Stimulated activated CD4-positive, alpha-beta T cell treated with anti-CD3 and anti-CD28 coated beads, Interleukin-1b, Interleukin-23, amount 100 ng/mL, for 24 hours (primary cell): ENCODE results near the gene ROBO1.

Experiments
- DNase-seq, 4 experiments: peaks; one replicate each; pipeline ENCODE4 v3.0.0-alpha.2; 2020; ENCODE audit warnings: low read depth in 4 of 4, low spot score in 1 of 4

The ROBO1 gene

GRCh38 chr3:79478620-79479019, 289.2 kb downstream of the ROBO1 start:
- DNase-seq: no peak

GRCh38 chr3:79477242-79477641, 290.6 kb downstream of the ROBO1 start:
- DNase-seq: no peak

GRCh38 chr3:79473993-79474392, 293.8 kb downstream of the ROBO1 start:
- no peak for DNase-seq

- DNase-seq: no peak
Measured at GRCh38 chr3:79467721-79468120, 300.1 kb downstream of the ROBO1 start.

GRCh38 chr3:79461129-79461792, 306.5 kb downstream of the ROBO1 start:
- no peak for DNase-seq

DNA sequence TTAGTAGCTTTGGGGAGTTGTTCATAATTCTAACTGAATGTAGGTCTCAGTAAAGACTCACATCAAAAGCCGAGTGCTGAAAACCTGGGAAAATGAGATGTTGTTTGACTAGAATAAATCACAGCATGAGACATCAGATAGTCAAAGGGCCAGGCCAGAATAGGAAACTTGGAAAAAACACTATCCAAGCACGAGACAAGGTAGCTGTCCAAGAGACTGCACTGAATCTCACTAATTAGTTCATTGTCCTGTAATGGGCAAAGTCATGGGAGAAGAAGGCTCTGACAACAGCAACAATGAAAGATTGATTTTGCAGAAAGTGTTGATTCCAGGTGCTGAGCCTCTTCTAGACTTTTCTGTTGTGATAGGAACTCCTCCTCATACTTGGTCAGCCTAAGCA, 314.2 kb downstream of the ROBO1 start:
- no peak for DNase-seq

- DNase-seq: no peak
Measured at GRCh38 chr3:79436387-79436786, 331.4 kb downstream of the ROBO1 start.

DNA sequence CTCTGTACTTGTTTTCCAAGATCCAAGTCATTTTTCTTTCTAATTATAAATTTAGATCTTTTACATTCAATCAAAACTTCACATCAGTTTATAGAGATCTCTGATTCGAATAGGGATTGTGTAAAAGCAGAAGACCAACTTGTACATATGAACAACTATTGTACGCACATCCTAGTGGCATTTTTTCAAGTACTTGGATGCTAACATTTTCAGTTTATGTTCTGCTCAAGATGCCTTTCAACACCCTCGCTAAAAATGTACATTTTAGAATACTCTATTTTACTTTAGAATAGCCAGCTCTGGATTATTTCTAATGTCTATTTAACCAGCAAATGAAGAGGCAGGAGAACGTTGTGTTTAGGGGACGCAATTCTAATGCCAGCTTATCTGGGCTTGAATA, 340.7 kb downstream of the ROBO1 start:
- DNase-seq: no peak

DNA sequence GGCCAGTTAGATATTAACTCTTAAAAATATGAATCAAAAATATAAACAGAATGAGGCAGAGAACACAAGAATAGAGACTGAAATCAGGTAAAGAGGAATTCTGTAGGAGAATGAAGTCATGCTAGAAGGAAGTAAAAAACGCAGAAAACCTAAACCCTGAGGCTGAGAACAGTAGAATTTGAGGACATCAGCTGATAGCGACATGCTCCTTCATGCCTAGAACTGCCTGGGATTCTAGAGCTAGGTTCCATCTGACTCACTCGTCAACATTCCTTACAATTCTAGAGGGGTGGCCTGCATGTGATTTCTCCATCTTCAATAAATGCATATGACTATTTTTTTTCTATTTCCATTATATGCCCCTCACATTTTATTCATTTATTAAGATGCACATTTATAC, 343.0 kb downstream of the ROBO1 start:
- DNase-seq: no peak

GRCh38 chr3:79423417-79423816, 344.4 kb downstream of the ROBO1 start:
- DNase-seq: no peak

- DNase-seq: no peak
Measured at GRCh38 chr3:79421273-79421672, 346.5 kb downstream of the ROBO1 start.

- no peak for DNase-seq
Measured at GRCh38 chr3:79418855-79419621, 348.8 kb downstream of the ROBO1 start.

DNA sequence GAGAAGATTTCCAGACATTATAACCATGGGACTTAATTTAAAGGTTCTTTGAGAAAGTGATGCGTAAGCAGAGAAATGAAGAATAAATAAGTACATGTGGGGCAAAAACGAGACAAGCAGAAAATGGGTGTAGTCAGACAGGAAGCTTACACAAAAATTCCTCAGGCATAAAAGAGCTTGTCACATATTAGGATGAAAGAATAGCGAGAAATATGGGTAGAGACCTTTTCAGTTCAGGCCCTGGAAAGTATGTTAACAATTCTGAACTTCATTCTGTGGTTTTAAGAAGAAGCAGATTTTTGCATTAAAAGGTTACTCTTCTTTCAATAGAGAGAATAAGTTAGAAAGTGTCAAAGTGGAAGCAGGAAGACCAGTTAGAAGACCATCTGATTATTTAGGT, 352.4 kb downstream of the ROBO1 start:
- DNase-seq: no peak

DNA sequence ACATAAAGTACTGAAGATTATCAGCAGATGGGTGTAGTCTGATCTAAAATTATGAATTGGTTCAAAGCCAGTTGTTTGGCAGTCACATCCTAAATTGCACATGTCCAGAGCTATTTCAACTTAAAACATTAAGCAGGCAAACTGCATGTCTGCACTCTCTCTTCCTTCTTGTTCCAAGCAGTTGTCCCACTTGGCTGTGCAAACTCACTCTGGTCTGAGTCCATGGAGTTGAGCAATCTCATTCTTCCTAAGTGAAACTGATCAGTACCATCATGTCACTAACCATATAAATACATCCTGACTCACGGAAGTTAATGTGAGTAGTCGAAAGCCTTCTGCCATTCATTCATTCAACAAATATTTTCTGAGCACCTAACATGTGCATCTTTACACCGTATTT, 353.0 kb downstream of the ROBO1 start:
- DNase-seq: no peak

GRCh38 chr3:79414035-79414434, 353.8 kb downstream of the ROBO1 start:
- no peak for DNase-seq

GRCh38 chr3:79412537-79412936, 355.3 kb downstream of the ROBO1 start:
- no peak for DNase-seq

- DNase-seq: no peak
Measured at GRCh38 chr3:79410617-79411016, 357.2 kb downstream of the ROBO1 start.

GRCh38 chr3:79410136-79410535, 357.7 kb downstream of the ROBO1 start:
- no peak for DNase-seq

- no peak for DNase-seq
Measured at GRCh38 chr3:79406175-79406574, 361.6 kb downstream of the ROBO1 start.

DNA sequence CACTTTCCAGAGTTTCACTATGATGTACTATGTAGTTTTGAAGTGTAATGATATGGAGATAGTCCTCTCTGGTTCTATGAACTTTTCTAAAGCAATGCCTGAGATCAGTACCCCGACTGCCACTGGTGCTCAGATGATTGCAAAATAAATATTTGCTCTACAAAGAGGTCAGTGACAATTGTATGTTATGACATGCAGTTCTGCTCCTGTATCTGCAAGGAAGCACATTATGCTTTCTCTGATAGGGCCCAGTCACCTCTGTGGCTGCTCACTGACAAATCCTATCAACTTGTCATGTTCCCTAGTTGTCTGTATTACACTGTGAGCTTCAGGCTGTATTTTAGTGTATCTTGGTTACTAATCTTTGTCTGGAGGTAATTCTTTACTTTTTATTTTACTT, 362.6 kb downstream of the ROBO1 start:
- no peak for DNase-seq

GRCh38 chr3:79396595-79396994, 371.2 kb downstream of the ROBO1 start:
- no peak for DNase-seq

DNA sequence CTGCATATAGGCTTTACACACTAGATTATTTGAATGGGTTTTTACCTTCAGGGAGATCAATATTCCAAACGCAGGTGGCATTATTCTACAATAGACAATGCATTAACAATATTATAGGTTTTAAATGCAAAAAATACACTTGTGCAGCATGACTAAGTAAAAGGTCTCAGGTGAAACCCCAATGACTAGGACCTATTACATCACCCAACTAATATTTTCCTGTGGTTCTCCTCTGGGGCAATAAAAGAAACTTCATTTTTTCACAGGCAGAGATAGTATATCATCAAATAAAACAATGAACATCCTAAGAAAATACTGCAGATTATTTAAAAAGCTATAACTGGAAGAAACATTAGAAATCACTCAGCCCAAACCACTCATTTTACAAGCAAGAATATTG, 375.3 kb downstream of the ROBO1 start:
- DNase-seq: no peak

GRCh38 chr3:79390352-79390751, 377.4 kb downstream of the ROBO1 start:
- DNase-seq: no peak
